ENCODE results near the gene KRT71. TPM values are rescaled to one million over a fixed set of nuclear protein-coding genes. Genes with fewer than 3 reads are reported as not detected.

Gene KRT71
- total and polyA plus RNA-seq, 8 donors, result not detected

DNA sequence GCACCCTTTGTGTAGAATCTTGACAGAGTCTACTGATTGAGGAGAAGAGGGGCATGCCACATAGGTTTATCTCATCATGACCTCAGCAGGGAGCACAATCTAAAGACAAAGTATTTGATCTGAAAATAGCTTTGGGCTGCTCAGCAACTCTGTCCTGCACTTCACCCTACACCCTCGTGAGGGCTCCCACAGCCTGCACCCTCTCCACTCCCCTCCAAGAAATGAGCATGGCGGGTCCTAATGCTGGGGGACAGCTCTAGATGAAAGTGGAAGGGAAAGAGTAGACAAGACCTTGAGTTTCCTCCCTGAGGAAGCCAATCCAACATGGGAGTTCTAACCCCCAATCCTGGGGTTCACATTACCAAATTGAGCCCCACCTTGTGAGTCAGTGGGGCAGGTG, 22.0 kb downstream of the KRT71 start:
- intact Hi-C loops (cut with DNase I; ENCODE audit: low total_unique reads), result no loop called here
- Histone ChIP-seq H3K36me3 (no peaks in the 10 kb centered on the region), H3K27me3 (no peaks in the 10 kb centered on the region), H3K27ac (no peak overlapping the region), H3K4me1 (peaks cover 0 to 8% (median 0%) of the 10 kb centered on the region in 4 donors), H3K9me3 (no peaks in the 10 kb centered on the region), H3K4me3 (no peak overlapping the region)
- no peak for TF ChIP-seq POLR2AphosphoS5 (IDR thresholded peaks at IDR 0.05)
- 75 to 93% (median 87%) methylated on average over 2 of the region's 2 CpGs for WGBS, 5 donors
- no peak for DNase-seq

DNA sequence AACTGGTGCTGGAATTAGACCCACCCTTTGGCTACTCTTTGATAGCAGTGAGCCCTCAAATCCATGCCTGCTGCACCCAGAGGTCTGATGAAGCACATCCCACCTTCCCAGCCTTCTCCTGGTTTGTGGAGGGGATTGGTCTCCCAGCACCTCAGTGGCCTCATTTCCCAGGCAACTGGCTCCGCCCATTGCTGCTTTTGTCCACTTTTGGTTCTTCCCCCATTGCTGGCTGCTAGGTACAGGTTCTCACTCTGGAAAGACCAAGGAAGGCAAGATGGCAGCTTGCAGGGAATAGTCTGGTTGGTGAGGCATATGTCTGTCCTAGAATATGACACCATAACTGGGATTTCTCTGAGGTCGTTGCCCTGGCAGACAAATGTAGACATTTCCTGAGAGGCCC, 22.6 kb downstream of the KRT71 start:
- 74 to 82% (median 80%) methylated on average over 2 of the region's 2 CpGs for WGBS, 5 donors
- no peak for TF ChIP-seq EP300 (IDR thresholded peaks at IDR 0.05)
- TF ChIP-seq POLR2AphosphoS5 (IDR thresholded peaks at IDR 0.05), result no peak
- TF ChIP-seq, protein P1, sequence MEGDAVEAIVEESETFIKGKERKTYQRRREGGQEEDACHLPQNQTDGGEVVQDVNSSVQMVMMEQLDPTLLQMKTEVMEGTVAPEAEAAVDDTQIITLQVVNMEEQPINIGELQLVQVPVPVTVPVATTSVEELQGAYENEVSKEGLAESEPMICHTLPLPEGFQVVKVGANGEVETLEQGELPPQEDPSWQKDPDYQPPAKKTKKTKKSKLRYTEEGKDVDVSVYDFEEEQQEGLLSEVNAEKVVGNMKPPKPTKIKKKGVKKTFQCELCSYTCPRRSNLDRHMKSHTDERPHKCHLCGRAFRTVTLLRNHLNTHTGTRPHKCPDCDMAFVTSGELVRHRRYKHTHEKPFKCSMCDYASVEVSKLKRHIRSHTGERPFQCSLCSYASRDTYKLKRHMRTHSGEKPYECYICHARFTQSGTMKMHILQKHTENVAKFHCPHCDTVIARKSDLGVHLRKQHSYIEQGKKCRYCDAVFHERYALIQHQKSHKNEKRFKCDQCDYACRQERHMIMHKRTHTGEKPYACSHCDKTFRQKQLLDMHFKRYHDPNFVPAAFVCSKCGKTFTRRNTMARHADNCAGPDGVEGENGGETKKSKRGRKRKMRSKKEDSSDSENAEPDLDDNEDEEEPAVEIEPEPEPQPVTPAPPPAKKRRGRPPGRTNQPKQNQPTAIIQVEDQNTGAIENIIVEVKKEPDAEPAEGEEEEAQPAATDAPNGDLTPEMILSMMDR (IDR thresholded peaks at IDR 0.05), result no peak
- TF ChIP-seq POLR2A (IDR thresholded peaks at IDR 0.05), result no peak
- no peak for DNase-seq

DNA sequence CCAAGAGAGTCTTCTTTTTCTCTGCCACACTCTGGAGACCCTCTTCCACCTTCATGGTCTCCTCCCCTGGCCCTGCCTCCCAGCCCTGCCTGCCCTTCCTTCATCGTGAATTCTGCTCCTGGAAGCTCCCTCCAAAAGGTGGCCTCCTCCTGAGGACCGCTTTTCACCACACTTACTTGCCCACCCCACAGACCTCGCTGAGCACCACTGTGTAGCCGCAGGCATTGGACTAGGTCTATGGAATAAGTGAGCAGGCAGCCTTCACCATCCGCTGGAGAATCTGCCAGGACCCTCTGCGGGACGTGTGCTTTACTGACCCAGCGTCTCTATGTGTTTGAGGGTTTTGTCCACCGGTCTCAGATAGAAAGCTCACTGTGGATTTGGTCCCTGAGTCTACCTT, 23.1 kb downstream of the KRT71 start:
- 93 to 98% (median 96%) methylated on average over 9 of the region's 9 CpGs for WGBS, 5 donors
- intact Hi-C loops (cut with DNase I; ENCODE audit: low total_unique reads), result no loop called here
- no peak overlapping the region for H3K4me3 ChIP-seq

More for the DNA sequence above, 22.6 kb downstream of the KRT71 start:
- no peaks in the 10 kb centered on the region for H3K27me3 ChIP-seq
- no peaks in the 10 kb centered on the region for H3K36me3 ChIP-seq
- intact Hi-C loops (cut with DNase I; ENCODE audit: low total_unique reads), result no loop called here
- H3K9me3 ChIP-seq, result no peaks in the 10 kb centered on the region
- peaks cover 0 to 8% (median 0%) of the 10 kb centered on the region in 4 donors for H3K4me1 ChIP-seq
- H3K27ac ChIP-seq, result no peak overlapping the region
- no peak overlapping the region for H3K4me3 ChIP-seq

DNA sequence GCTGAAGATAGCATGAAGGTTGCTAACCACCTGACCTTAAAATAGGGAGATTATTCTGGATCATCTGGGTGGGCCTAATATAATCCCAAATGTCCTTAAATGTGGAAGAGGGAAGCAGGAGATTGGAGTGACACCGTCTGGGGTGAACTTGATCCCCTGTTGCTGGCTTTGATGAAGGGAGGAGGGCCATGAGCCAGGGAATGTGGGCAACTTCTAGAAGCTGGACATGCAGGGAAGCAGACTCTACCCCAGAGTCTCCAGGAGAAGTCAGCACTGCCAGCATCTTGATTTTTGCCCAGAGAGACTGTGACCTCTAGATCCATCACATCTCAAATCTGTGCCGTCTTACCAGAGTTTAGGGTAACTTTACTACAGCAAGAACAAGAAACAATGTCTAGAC, 23.5 kb downstream of the KRT71 start:
- Histone ChIP-seq H3K4me3 (no peak overlapping the region), H3K4me1 (peaks cover 0 to 10% (median 0%) of the 10 kb centered on the region in 4 donors), H3K27me3 (no peaks in the 10 kb centered on the region), H3K9me3 (no peaks in the 10 kb centered on the region), H3K27ac (no peak overlapping the region), H3K36me3 (no peaks in the 10 kb centered on the region)
- intact Hi-C loops (cut with DNase I; ENCODE audit: low total_unique reads), result no loop called here
- no peak for TF ChIP-seq EP300 (IDR thresholded peaks at IDR 0.05)
- TF ChIP-seq POLR2A (IDR thresholded peaks at IDR 0.05), result no peak
- TF ChIP-seq POLR2AphosphoS5 (IDR thresholded peaks at IDR 0.05), result no peak
- TF ChIP-seq, protein P1 (IDR thresholded peaks at IDR 0.05), result no peak
- DNase-seq, result no peak
- 90 to 100% (median 98%) methylated on average over 2 of the region's 2 CpGs for WGBS, 5 donors

More for the DNA sequence above, 23.1 kb downstream of the KRT71 start:
- Histone ChIP-seq H3K36me3 (no peaks in the 10 kb centered on the region), H3K4me1 (peaks cover 0 to 8% (median 0%) of the 10 kb centered on the region in 4 donors), H3K27me3 (no peaks in the 10 kb centered on the region), H3K9me3 (no peaks in the 10 kb centered on the region), H3K27ac (no peak overlapping the region)
- TF ChIP-seq EP300 (IDR thresholded peaks at IDR 0.05) (no peak), POLR2A (IDR thresholded peaks at IDR 0.05) (no peak), POLR2AphosphoS5 (IDR thresholded peaks at IDR 0.05) (no peak)
- TF ChIP-seq, protein P1 (IDR thresholded peaks at IDR 0.05), result no peak
- no peak for DNase-seq

DNA sequence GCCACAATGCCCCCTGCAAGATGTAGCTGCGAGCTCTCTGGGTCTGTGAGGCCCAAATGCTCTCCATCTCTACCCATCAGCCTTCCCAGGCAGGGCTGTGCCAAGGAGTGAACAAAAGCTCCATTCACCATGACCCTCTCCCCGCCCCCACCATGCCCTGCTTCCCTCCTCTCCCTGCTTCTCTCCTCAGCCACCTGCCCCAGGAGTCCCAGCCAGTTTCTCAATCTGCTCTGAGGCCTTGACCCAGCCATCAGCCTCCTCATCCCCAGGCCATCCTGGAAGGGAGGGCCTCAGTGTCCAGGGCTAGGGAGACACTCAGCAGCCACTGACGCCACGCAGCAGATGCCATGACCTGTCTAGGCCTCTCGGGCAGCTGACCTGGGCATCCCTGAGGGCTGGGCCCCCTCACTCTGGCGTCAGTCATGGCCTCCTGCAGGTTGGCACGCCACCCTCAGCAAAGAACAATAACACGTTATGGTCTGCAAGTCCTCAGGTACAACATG, 24.3 kb downstream of the KRT71 start:
- H3K27me3 ChIP-seq, result no peaks in the 10 kb centered on the region
- DNase-seq, result no peak
- H3K36me3 ChIP-seq, result no peaks in the 10 kb centered on the region
- intact Hi-C loops (cut with DNase I; ENCODE audit: low total_unique reads), result no loop called here
- H3K9me3 ChIP-seq, result no peaks in the 10 kb centered on the region
- no peak overlapping the region for H3K4me3 ChIP-seq
- no peak for TF ChIP-seq EP300 (IDR thresholded peaks at IDR 0.05)
- TF ChIP-seq POLR2AphosphoS5 (IDR thresholded peaks at IDR 0.05), result no peak
- TF ChIP-seq POLR2A (IDR thresholded peaks at IDR 0.05), result no peak
- TF ChIP-seq, protein P1 (IDR thresholded peaks at IDR 0.05), result no peak
- WGBS, 5 donors, result 65 to 83% (median 74%) methylated on average over 6 to 8 of the region's 8 CpGs
- H3K27ac ChIP-seq, result no peak overlapping the region
- H3K4me1 ChIP-seq, result peaks cover 0 to 5% (median 0%) of the 10 kb centered on the region in 4 donors
